GM12878 (cell line): ENCODE data around the gene PPP2R1B. TPM values are rescaled to one million over a fixed set of nuclear protein-coding genes. Genes with fewer than 3 reads are reported as not detected.

Experiments
- ATAC-seq: fragments of 200-7000 bp; cut with Tn5 transposase; 3 replicates; pipeline ENCODE4 v1.9.1; 2020; ENCODE audit warnings: mild to moderate bottlenecking, moderate library complexity
- BruUV-seq: library from RNA; stranded (reverse); fragments of 400-500 nt; replicated peaks from 2 replicates; lab custom pipeline; 2021; lab: Mats Ljungman, UMichigan
- CTCF ChIA-PET: fragments of 300-600 bp; sonication (Branson Sonifier 250); formaldehyde crosslinking; extraction: SDS; loops from one replicate; lab custom pipeline; 2021; ENCODE audit warnings: inconsistent platforms; lab: Yijun Ruan, JAX
- POLR2A ChIA-PET: fragments of 350-600 bp; formaldehyde crosslinking; extraction: SDS; loops from one replicate; lab custom pipeline; 2021; ENCODE audit warnings: inconsistent platforms; lab: Charles Lee
- RAD21 ChIA-PET: fragments of 300-600 bp; sonication (Branson Sonifier 250); formaldehyde crosslinking; loops from one replicate; lab custom pipeline; 2023; ENCODE audit warnings: antibody characterized with exemption; ENCODE audit not compliant: unreplicated experiment; lab: Charles Lee
- SMC1A ChIA-PET: fragments of 300-600 bp; sonication (Branson Sonifier 250); formaldehyde crosslinking; loops from one replicate; lab custom pipeline; 2023; ENCODE audit not compliant: unreplicated experiment, uncharacterized antibody; lab: Charles Lee
- DNase-seq: peaks from one replicate; pipeline ENCODE4 v3.0.0-alpha.2; 2011; ENCODE audit warnings: low read depth, low spot score
- FAIRE-seq: peaks from 3 replicates; lab custom pipeline; 2011; peaks lifted over from hg19 to GRCh38; lab: Jason Lieb, UNC
- H2AFZ ChIP-seq: 2 replicates; pipeline ENCODE4 v1.6.0; 2011; ENCODE audit warnings: low read depth, low read length, control low read depth; ENCODE audit not compliant: control insufficient read depth
- H3K27ac ChIP-seq: 2 replicates; pipeline ENCODE4 v1.5.1; 2011; ENCODE audit warnings: control low read depth; ENCODE audit not compliant: control insufficient read depth, insufficient read depth
- H3K27me3 ChIP-seq, 2 experiments: replicated peaks in 1 of 2; 2 replicates each; pipeline versions ENCODE4 v1.6.0 to v1.6.1; 2011; ENCODE audit warnings: low read length in 1 of 2; ENCODE audit not compliant: control insufficient read depth in 2 of 2, insufficient read depth in 2 of 2
- H3K36me3 ChIP-seq, 2 experiments: 2 replicates each; pipeline ENCODE4 v1.5.1; 2011; ENCODE audit warnings: low read length in 1 of 2; ENCODE audit not compliant: control insufficient read depth in 2 of 2, insufficient read depth in 2 of 2
- H3K4me1 ChIP-seq: 2 replicates; pipeline ENCODE4 v1.6.1; 2011; ENCODE audit warnings: mild to moderate bottlenecking, low read length, moderate library complexity, mixed read lengths; ENCODE audit not compliant: control insufficient read depth, insufficient read depth
- H3K4me2 ChIP-seq: 2 replicates; pipeline ENCODE4 v1.6.0; 2011; ENCODE audit warnings: control low read depth; ENCODE audit not compliant: control insufficient read depth, insufficient read depth
- H3K4me3 ChIP-seq: fragments of 200-600 bp; sonication (generic); 2 replicates; pipeline ENCODE4 v1.5.1; 2016
- H3K79me2 ChIP-seq: 2 replicates; pipeline ENCODE4 v1.6.0; 2011; ENCODE audit warnings: low read length; ENCODE audit not compliant: control insufficient read depth, insufficient read depth
- H3K9ac ChIP-seq: 2 replicates; pipeline ENCODE4 v1.8.0; 2011; ENCODE audit warnings: low read length, control low read depth, mixed read lengths; ENCODE audit not compliant: control insufficient read depth, insufficient read depth
- H3K9me3 ChIP-seq: replicated peaks from 3 replicates; pipeline ENCODE4 v1.5.1; 2011; ENCODE audit warnings: mild to moderate bottlenecking, low read length; ENCODE audit not compliant: control insufficient read depth, insufficient read depth
- H4K20me1 ChIP-seq: 2 replicates; pipeline ENCODE4 v1.6.0; 2011; ENCODE audit not compliant: control insufficient read depth, insufficient read depth
- CBX3 ChIP-seq: fragments of 200-600 bp; sonication (generic); IDR thresholded peaks from 2 replicates; pipeline ENCODE4 v1.6.1; 2016; ENCODE audit warnings: low read depth, borderline replicate concordance
- DPF2 ChIP-seq: fragments of 450-650 bp; IDR thresholded peaks from 2 replicates; pipeline ENCODE4 v1.6.1; 2017; ENCODE audit warnings: mild to moderate bottlenecking
- ELK1 ChIP-seq: IDR thresholded peaks from 2 replicates; pipeline ENCODE4 v1.6.1; 2012; ENCODE audit warnings: low read depth, low read length, improper control_type of control experiment
- ESRRA ChIP-seq: IDR thresholded peaks from 2 replicates; pipeline ENCODE4 v1.6.1; 2012; ENCODE audit warnings: mild to moderate bottlenecking, low read length, improper control_type of control experiment
- FOXK2 ChIP-seq: fragments of 450-650 bp; IDR thresholded peaks from 2 replicates; pipeline ENCODE4 v1.6.1; 2017; ENCODE audit warnings: mild to moderate bottlenecking, moderate library complexity
- RAD51 ChIP-seq: fragments of 450-650 bp; IDR thresholded peaks from 2 replicates; pipeline ENCODE4 v1.6.1; 2016; ENCODE audit warnings: moderate library complexity, mild to moderate bottlenecking, inconsistent platforms
- RCOR1 ChIP-seq: conservative IDR thresholded peaks from 2 replicates; pipeline ENCODE4 v1.6.1; 2012; ENCODE audit warnings: low read depth, low read length, improper control_type of control experiment
- SMAD1 ChIP-seq: fragments of 450-650 bp; IDR thresholded peaks from 2 replicates; pipeline ENCODE4 v1.6.1; 2018; ENCODE audit warnings: mild to moderate bottlenecking, low read depth; ENCODE audit not compliant: partially characterized antibody
- STAT3 ChIP-seq: IDR thresholded peaks from 2 replicates; pipeline ENCODE4 v1.6.1; 2011; ENCODE audit warnings: low read depth, low read length, improper control_type of control experiment
- SUPT20H ChIP-seq: IDR thresholded peaks from 2 replicates; pipeline ENCODE4 v1.6.1; 2011; ENCODE audit warnings: low read depth, mild to moderate bottlenecking, low read length, moderate library complexity, borderline replicate concordance; ENCODE audit not compliant: control insufficient read depth
- YY1 ChIP-seq: IDR thresholded peaks from 2 replicates; pipeline ENCODE4 v1.6.1; 2011; ENCODE audit warnings: low read depth, mild to moderate bottlenecking, low read length
- ZNF384 ChIP-seq: IDR thresholded peaks from 2 replicates; pipeline ENCODE4 v1.6.1; 2012; ENCODE audit warnings: low read depth, mild to moderate bottlenecking, low read length, improper control_type of control experiment, borderline replicate concordance
- WGBS: methylation state at CpG from one replicate; pipeline ENCODE4 v1.1.6; 2016; ENCODE audit warnings: low lambda C conversion rate; ENCODE audit not compliant: insufficient replicate concordance, insufficient coverage; ENCODE audit errors: missing lambda C conversion rate; 5-methylcytosine and 5-hydroxymethylcytosine counted together
- in situ Hi-C: fragments of 300-500 bp; cut with MboI; formaldehyde crosslinking; loops from 9 replicates; pipeline ENCODE4 v1.14.3; 2018; ENCODE audit warnings: mixed read lengths
- intact Hi-C: fragments of 100-400 bp; cut with micrococcal nuclease; formaldehyde crosslinking; loops from one replicate; pipeline ENCODE4 v1.14.2; 2022; ENCODE audit not compliant: unreplicated experiment
- polyA plus RNA-seq, 11 experiments: library from polyadenylated mRNA; depleted of rRNA in 4 of 11; unstranded in 6 of 11; stranded (reverse) in 5 of 11; fragments of >200 nt; fragmentation: Nextera tagmentation in 4 of 11; fragmentation: Illumina TruSeq in 1 of 11; extraction: Ambion mirVana in 4 of 11; extraction: Trizol in 1 of 11; gene quantifications; 1 replicate in 1 of 11; 2 replicates in 10 of 11; pipeline versions ENCODE4 v1.2.1 to v1.2.3, GENCODE V29; 2011 to 2016; ENCODE audit warnings: inconsistent platforms in 2 of 11, missing spikeins in 2 of 11, low read depth in 1 of 11
- total RNA-seq, 4 experiments: library from RNA; depleted of rRNA in 3 of 4; stranded (reverse); fragments of >200 nt in 3 of 4; fragmentation: Illumina TruSeq in 1 of 4; extraction: Trizol in 1 of 4; gene quantifications; 2 replicates each; pipeline versions ENCODE4 v1.2.1 to v1.2.3, GENCODE V29; 2013 to 2021
- TF ChIP-seq, protein P1 (sequence below): fragments of 450-650 bp; IDR thresholded peaks from 2 replicates; pipeline ENCODE4 v1.6.1; 2017; ENCODE audit warnings: antibody characterized with exemption, mild to moderate bottlenecking, moderate library complexity

PPP2R1B gene
- total and polyA plus RNA-seq, 10 of the 15 experiments (the other 5 are each of a cell fraction or from before 2014, with no cell fraction given): 26.6 to 68.2 (median 35.7) TPM

DNA sequence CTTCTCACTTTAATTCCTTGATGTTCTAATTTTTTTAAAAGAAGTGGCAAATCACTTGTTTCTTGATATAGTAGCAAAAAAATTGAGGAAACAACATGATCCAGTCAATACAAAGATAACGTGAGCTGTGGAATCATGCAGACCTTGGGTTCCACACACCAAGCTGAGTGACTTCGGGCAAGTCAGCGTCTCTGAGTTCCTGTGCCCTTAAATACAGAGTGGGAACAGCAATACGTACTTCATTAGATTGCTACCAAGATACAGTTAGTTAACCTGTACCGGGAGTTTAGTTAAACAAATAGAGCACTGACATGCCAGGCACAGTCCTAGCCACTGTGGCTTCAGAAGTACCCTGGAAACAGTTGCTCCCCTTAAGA is 58.5 kb downstream of the PPP2R1B start:
- no peak for ATAC-seq
- intact Hi-C loops (no loop called here), in situ Hi-C loops (no loop called here)
- no peak for FAIRE-seq
- H3K27ac ChIP-seq: no peak overlapping the region
- H3K4me3 ChIP-seq: no peak overlapping the region
- no peak for DNase-seq
- H3K4me1 ChIP-seq: no peaks in the 10 kb centered on the region
- BruUV-seq: no TSS peak
- ChIA-PET RAD21 (no interaction called here), SMC1A (interaction anchor here (1.1 kb wide), 1 partner anchor 81 kb away, joined by 3 read pairs; no protein-coding TSS in a partner anchor), CTCF (no interaction called here), POLR2A (no interaction called here)
- no peaks in the 10 kb centered on the region for H3K27me3 ChIP-seq
- no peaks in the 10 kb centered on the region for H3K9me3 ChIP-seq
- H3K79me2 ChIP-seq: no peaks in the 10 kb centered on the region
- H4K20me1 ChIP-seq: no peaks in the 10 kb centered on the region
- H2AFZ ChIP-seq: no peak overlapping the region
- H3K36me3 ChIP-seq: peaks cover 0 to 14% of the 10 kb centered on the region in 2 experiments; a peak in 2 of 4 replicates
- WGBS: 99% methylated on average over 5 of the region's 5 CpGs
- no peak overlapping the region for H3K9ac ChIP-seq
- TF ChIP-seq ZNF384: no peak
- no peak for TF ChIP-seq SUPT20H
- TF ChIP-seq RAD51: no peak
- TF ChIP-seq SMAD1: no peak
- TF ChIP-seq FOXK2: no peak
- no peak for TF ChIP-seq DPF2
- no peak for TF ChIP-seq ESRRA
- no peak for TF ChIP-seq CBX3
- TF ChIP-seq, protein P1, sequence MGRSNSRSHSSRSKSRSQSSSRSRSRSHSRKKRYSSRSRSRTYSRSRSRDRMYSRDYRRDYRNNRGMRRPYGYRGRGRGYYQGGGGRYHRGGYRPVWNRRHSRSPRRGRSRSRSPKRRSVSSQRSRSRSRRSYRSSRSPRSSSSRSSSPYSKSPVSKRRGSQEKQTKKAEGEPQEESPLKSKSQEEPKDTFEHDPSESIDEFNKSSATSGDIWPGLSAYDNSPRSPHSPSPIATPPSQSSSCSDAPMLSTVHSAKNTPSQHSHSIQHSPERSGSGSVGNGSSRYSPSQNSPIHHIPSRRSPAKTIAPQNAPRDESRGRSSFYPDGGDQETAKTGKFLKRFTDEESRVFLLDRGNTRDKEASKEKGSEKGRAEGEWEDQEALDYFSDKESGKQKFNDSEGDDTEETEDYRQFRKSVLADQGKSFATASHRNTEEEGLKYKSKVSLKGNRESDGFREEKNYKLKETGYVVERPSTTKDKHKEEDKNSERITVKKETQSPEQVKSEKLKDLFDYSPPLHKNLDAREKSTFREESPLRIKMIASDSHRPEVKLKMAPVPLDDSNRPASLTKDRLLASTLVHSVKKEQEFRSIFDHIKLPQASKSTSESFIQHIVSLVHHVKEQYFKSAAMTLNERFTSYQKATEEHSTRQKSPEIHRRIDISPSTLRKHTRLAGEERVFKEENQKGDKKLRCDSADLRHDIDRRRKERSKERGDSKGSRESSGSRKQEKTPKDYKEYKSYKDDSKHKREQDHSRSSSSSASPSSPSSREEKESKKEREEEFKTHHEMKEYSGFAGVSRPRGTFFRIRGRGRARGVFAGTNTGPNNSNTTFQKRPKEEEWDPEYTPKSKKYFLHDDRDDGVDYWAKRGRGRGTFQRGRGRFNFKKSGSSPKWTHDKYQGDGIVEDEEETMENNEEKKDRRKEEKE: no peak
- no peak for TF ChIP-seq RCOR1
- no peak for TF ChIP-seq YY1
- TF ChIP-seq STAT3: no peak
- TF ChIP-seq ELK1: no peak
- H3K4me2 ChIP-seq: no peak overlapping the region
